Spleen (tissue), 11 donors: ENCODE results near the gene DUSP10. TPM values are rescaled to one million over a fixed set of nuclear protein-coding genes. Genes with fewer than 3 reads are reported as not detected.

ENCODE experiments used
- DNase-seq: peaks from one replicate; pipeline ENCODE4 v3.0.0-alpha.2; 2020
- H3K27ac ChIP-seq, 8 donors: fragments of 200-600 bp; sonication (generic) in 7 of 8; 1 replicate in 4 of 8; 2 replicates in 4 of 8; pipeline versions ENCODE4 v1.5.0 to v1.8.0; 2016 to 2021; ENCODE audit warnings: inconsistent platforms in 4 of 8, mild to moderate bottlenecking in 4 of 8, moderate library complexity in 1 of 8
- H3K27me3 ChIP-seq, 7 donors: fragments of 200-600 bp; sonication (generic) in 6 of 7; replicated peaks in 1 of 7; 1 replicate in 4 of 7; 2 replicates in 3 of 7; pipeline versions ENCODE4 v1.5.0 to v1.8.0; 2016 to 2021; ENCODE audit warnings: inconsistent platforms in 3 of 7, mild to moderate bottlenecking in 1 of 7
- H3K36me3 ChIP-seq, 6 donors: fragments of 200-600 bp; sonication (generic) in 5 of 6; 1 replicate in 4 of 6; 2 replicates in 2 of 6; pipeline versions ENCODE4 v1.5.0 to v1.8.0; 2016 to 2021; ENCODE audit warnings: inconsistent platforms in 2 of 6
- H3K4me1 ChIP-seq, 6 donors: fragments of 200-600 bp; sonication (generic) in 5 of 6; 1 replicate in 3 of 6; 2 replicates in 3 of 6; pipeline versions ENCODE4 v1.5.0 to v1.8.0; 2016 to 2021; ENCODE audit warnings: inconsistent platforms in 3 of 6
- H3K4me3 ChIP-seq, 8 donors: fragments of 200-600 bp; sonication (generic) in 7 of 8; 1 replicate in 4 of 8; 2 replicates in 4 of 8; pipeline versions ENCODE4 v1.5.0 to v1.8.0; 2016 to 2021; ENCODE audit warnings: inconsistent platforms in 4 of 8, mild to moderate bottlenecking in 4 of 8, moderate library complexity in 2 of 8
- H3K9me3 ChIP-seq, 8 donors: fragments of 200-600 bp; sonication (generic) in 7 of 8; 1 replicate in 4 of 8; 2 replicates in 4 of 8; pipeline versions ENCODE4 v1.5.0 to v1.8.0; 2016 to 2021; ENCODE audit warnings: inconsistent platforms in 4 of 8
- CTCF ChIP-seq, 11 experiments: fragments of 200-600 bp in 7 of 11; fragments of 450-650 bp in 4 of 11; sonication (generic) in 4 of 11; IDR thresholded peaks in 8 of 11; conservative IDR thresholded peaks in 3 of 11; 1 replicate in 7 of 11; 2 replicates in 4 of 11; pipeline versions ENCODE4 v1.4.0 to v1.8.0; 2016 to 2021; ENCODE audit warnings: antibody characterized with exemption in 11 of 11, inconsistent platforms in 4 of 11, mild to moderate bottlenecking in 1 of 11
- POLR2A ChIP-seq, 3 donors: fragments of 450-650 bp; IDR thresholded peaks; one replicate each; pipeline ENCODE4 v1.5.1; 2017; ENCODE audit warnings: antibody characterized with exemption in 3 of 3, mild to moderate bottlenecking in 1 of 3
- POLR2AphosphoS5 ChIP-seq, 3 donors: sonication (generic); formaldehyde crosslinking; IDR thresholded peaks; one replicate each; pipeline ENCODE4 v1.5.1; 2017; ENCODE audit warnings: antibody characterized with exemption in 3 of 3
- WGBS, 5 donors: extraction: QIAGEN DNeasy Blood & Tissue Kit in 3 of 5; methylation state at CpG; one replicate each; pipeline versions ENCODE4 v1.1.5 to v1.1.7; 2013 to 2018; 5-methylcytosine and 5-hydroxymethylcytosine counted together
- intact Hi-C: fragments of 100-400 bp; cut with DNase I; formaldehyde crosslinking; loops from one replicate; pipeline ENCODE4 v1.15.0; 2023; ENCODE audit warnings: low total_unique reads
- polyA plus RNA-seq, 3 donors: library from polyadenylated mRNA; stranded (reverse); fragments of 200-250 nt; gene quantifications; one replicate each; pipeline ENCODE4 v1.2.1, GENCODE V29; 2013
- total RNA-seq, 7 donors: library from RNA; depleted of rRNA in 3 of 7; stranded (reverse); fragments of >200 nt in 3 of 7; fragmentation: NEBNext Ultra II Directional in 4 of 7; extraction: Animal tissue kit (Norgen Biotek cat#: 25700) in 4 of 7; gene quantifications; one replicate each; pipeline versions ENCODE4 v1.1.0 to v1.2.1, GENCODE V29; 2016 to 2021
- donor health status: healthy with polysubstance abuse.
- donor health status: DM: no; HTN: no; CAD: no; lungs with moderate emphysema.
- donor health status: DM: no; HTN: no; CAD: no.
- donor health status: Bipolar disorder and iron deficiency.
- donor health status: healthy.
- donor health status: DM: no; HTN: no; CAD: no.
- donor health status: DM: yes; HTN: yes; CAD: no.

DUSP10 gene
- total and polyA plus RNA-seq, 10 donors, result 3.4 to 11.9 (median 7.4) TPM

- H3K27ac ChIP-seq, result no peak overlapping the region
- peaks cover 0 to 6% (median 0%) of the 10 kb centered on the region in 6 donors for H3K4me1 ChIP-seq
- H3K4me3 ChIP-seq, result no peak overlapping the region
- DNase-seq, result no peak
- 67 to 85% (median 73%) methylated on average over 3 of the region's 3 CpGs for WGBS, 5 donors
- H3K36me3 ChIP-seq, result peaks cover 0 to 20% (median 13%) of the 10 kb centered on the region in 6 donors
- H3K27me3 ChIP-seq, result no peaks in the 10 kb centered on the region
- intact Hi-C loops, result no loop called here
- peaks cover 0 to 12% (median 7%) of the 10 kb centered on the region in 8 donors for H3K9me3 ChIP-seq
- TF ChIP-seq CTCF (IDR thresholded peaks at IDR 0.05 in 8 of 11, conservative IDR thresholded peaks at IDR 0.05 in 3 of 11), result no peak
- TF ChIP-seq POLR2AphosphoS5 (IDR thresholded peaks at IDR 0.05), result no peak
- no peak for TF ChIP-seq POLR2A (IDR thresholded peaks at IDR 0.05)
Observed at GRCh38 chr1:221697923-221698425, 43.9 kb downstream of the DUSP10 start.

GRCh38 chr1:221696718-221697461 is 45.0 kb downstream of the DUSP10 start:
- H3K4me3 ChIP-seq, result no peak overlapping the region

GRCh38 chr1:221696027-221696426 is 45.9 kb downstream of the DUSP10 start:
- Histone ChIP-seq H3K4me1 (peaks cover 0 to 6% (median 0%) of the 10 kb centered on the region in 6 donors), H3K36me3 (peaks cover 0 to 4% (median 0%) of the 10 kb centered on the region in 6 donors), H3K9me3 (peaks cover 0 to 15% (median 8%) of the 10 kb centered on the region in 8 donors), H3K4me3 (no peak overlapping the region), H3K27ac (no peak overlapping the region), H3K27me3 (no peaks in the 10 kb centered on the region)
- intact Hi-C loops, result no loop called here
- no peak for DNase-seq
- TF ChIP-seq POLR2A (IDR thresholded peaks at IDR 0.05), result no peak
- TF ChIP-seq POLR2AphosphoS5 (IDR thresholded peaks at IDR 0.05), result no peak
- TF ChIP-seq CTCF (IDR thresholded peaks at IDR 0.05 in 8 of 11, conservative IDR thresholded peaks at IDR 0.05 in 3 of 11), result no peak

More at GRCh38 chr1:221696718-221697461, 45.0 kb downstream of the DUSP10 start:
- intact Hi-C loops, result no loop called here
- H3K27me3 ChIP-seq, result no peaks in the 10 kb centered on the region
- H3K9me3 ChIP-seq, result peaks cover 0 to 15% (median 8%) of the 10 kb centered on the region in 8 donors
- TF ChIP-seq CTCF (IDR thresholded peaks at IDR 0.05 in 8 of 11, conservative IDR thresholded peaks at IDR 0.05 in 3 of 11) (no peak), POLR2A (IDR thresholded peaks at IDR 0.05) (no peak), POLR2AphosphoS5 (IDR thresholded peaks at IDR 0.05) (no peak)
- peaks cover 0 to 9% (median 4%) of the 10 kb centered on the region in 6 donors for H3K36me3 ChIP-seq
- H3K27ac ChIP-seq, result no peak overlapping the region
- 82 to 95% (median 91%) methylated on average over 3 of the region's 3 CpGs for WGBS, 5 donors
- DNase-seq, result no peak
- H3K4me1 ChIP-seq, result peaks cover 0 to 6% (median 0%) of the 10 kb centered on the region in 6 donors

- H3K4me3 ChIP-seq, result no peak overlapping the region
- intact Hi-C loops, result no loop called here
- TF ChIP-seq POLR2A (IDR thresholded peaks at IDR 0.05) (no peak), POLR2AphosphoS5 (IDR thresholded peaks at IDR 0.05) (no peak), CTCF (IDR thresholded peaks at IDR 0.05 in 8 of 11, conservative IDR thresholded peaks at IDR 0.05 in 3 of 11) (no peak)
- H3K27me3 ChIP-seq, result no peaks in the 10 kb centered on the region
- WGBS, 5 donors, result 83 to 92% (median 90%) methylated on average over 1 of the region's 1 CpG
- H3K4me1 ChIP-seq, result peaks cover 0 to 6% (median 0%) of the 10 kb centered on the region in 6 donors
- no peak overlapping the region for H3K27ac ChIP-seq
- no peak for DNase-seq
- peaks cover 0 to 15% (median 8%) of the 10 kb centered on the region in 8 donors for H3K9me3 ChIP-seq
- H3K36me3 ChIP-seq, result no peaks in the 10 kb centered on the region
Observed at GRCh38 chr1:221695301-221695700, 46.6 kb downstream of the DUSP10 start.
